Measurements from ENCODE around the gene MAGI2.

MAGI2 gene

GRCh38 chr7:79453558-79454360, at the start of gene MAGI2:
TSS of gene MAGI2 (minus strand) at chr7:79453667. CDS start at chr7:79453320, 347 bp downstream.
- DNase-seq = no peak

- no peak for DNase-seq
These were observed 48.7 kb upstream of the MAGI2 start for GRCh38 chr7:79502151-79502550.

- DNase-seq = no peak
These were observed 47.3 kb upstream of the MAGI2 start for GRCh38 chr7:79500759-79501158.

GRCh38 chr7:79497728-79498127, 44.3 kb upstream of the MAGI2 start:
- no peak for DNase-seq

- no peak for DNase-seq
These were observed 42.2 kb upstream of the MAGI2 start for GRCh38 chr7:79495544-79496272.

GRCh38 chr7:79494046-79494445, 40.6 kb upstream of the MAGI2 start:
- DNase-seq = no peak

- DNase-seq = no peak
These were observed 35.9 kb upstream of the MAGI2 start for GRCh38 chr7:79489371-79489770.

- no peak for DNase-seq
These were observed 24.9 kb upstream of the MAGI2 start for GRCh38 chr7:79478386-79478785.

- DNase-seq = no peak
These were observed 22.0 kb upstream of the MAGI2 start for GRCh38 chr7:79475455-79475854.

GRCh38 chr7:79471699-79472098, 18.2 kb upstream of the MAGI2 start:
- DNase-seq = no peak

GRCh38 chr7:79471283-79471682, 17.8 kb upstream of the MAGI2 start:
- no peak for DNase-seq

GRCh38 chr7:79465551-79465950, 12.1 kb upstream of the MAGI2 start:
- DNase-seq = no peak

- DNase-seq = no peak
These were observed 10.6 kb upstream of the MAGI2 start for GRCh38 chr7:79464051-79464450.

GRCh38 chr7:79462390-79462789, 8.9 kb upstream of the MAGI2 start:
- DNase-seq = no peak

- no peak for DNase-seq
These were observed 8.2 kb upstream of the MAGI2 start for GRCh38 chr7:79461660-79462059.

- DNase-seq = no peak
These were observed 5.9 kb upstream of the MAGI2 start for GRCh38 chr7:79459381-79459780.

- DNase-seq = no peak
These were observed 5.3 kb upstream of the MAGI2 start for GRCh38 chr7:79458796-79459195.

GRCh38 chr7:79455173-79455790, 1.8 kb upstream of the MAGI2 start:
- DNase-seq = no peak

- no peak for DNase-seq
These were observed 994 bp upstream of the MAGI2 start for GRCh38 chr7:79454361-79454960.

GRCh38 chr7:79453266-79453557, 255 bp downstream of the MAGI2 start:
- no peak for DNase-seq

- DNase-seq = no peak
These were observed 787 bp downstream of the MAGI2 start for GRCh38 chr7:79452495-79453265.

- peak; percentile 40 for DNase-seq
These were observed 1.4 kb downstream of the MAGI2 start for GRCh38 chr7:79452032-79452494.

- DNase-seq = no peak
These were observed 1.9 kb downstream of the MAGI2 start for GRCh38 chr7:79451580-79451979.

Data from activated CD8-positive, alpha-beta memory T cell treated with anti-CD3 and anti-CD28 coated beads, Interleukin-2, amount 50 U/mL, for 4 hours (primary cell).